Measurements from ENCODE around the gene DOCK4. TPM values are rescaled to one million over a fixed set of nuclear protein-coding genes. Genes with fewer than 3 reads are reported as not detected.

The DOCK4 gene
- total and polyA plus RNA-seq, 2 of the 8 experiments (the other 6 are each of a cell fraction or from before 2014, with no cell fraction given), result 5.1 to 23.6 TPM

- no peak overlapping the region for H3K14ac ChIP-seq (ENCODE audit: insufficient read length)
- H3K23me2 ChIP-seq (ENCODE audit: low read depth, low read length), result no peaks in the 10 kb centered on the region
- 62% methylated on average over 3 of the region's 3 CpGs; no CpG with 5 or more reads in 1 of the 2 experiments for WGBS, 2 experiments (ENCODE audit: extremely low coverage in 1 of 2, insufficient coverage in 1 of 2, insufficient read length in 1 of 2, insufficient replicate concordance in 2 of 2, low coverage in 1 of 2, low lambda C conversion rate in 2 of 2, missing lambda C conversion rate in 1 of 2)
- no peak overlapping the region for H2BK5ac ChIP-seq (ENCODE audit: low read depth, low read length)
- no peak overlapping the region for H3K18ac ChIP-seq (ENCODE audit: extremely low read depth, low read length)
- H4K8ac ChIP-seq (ENCODE audit: extremely low read depth, insufficient read depth, low read length), result no peak overlapping the region
- H2BK12ac ChIP-seq (ENCODE audit: low read depth, low read length), result no peak overlapping the region
- H3K4me1 ChIP-seq (replicated peaks in 1 of 4; ENCODE audit: control insufficient read depth in 3 of 4, insufficient read depth in 4 of 4, low read length in 3 of 4), result peaks cover 0 to 10% (median 3%) of the 10 kb centered on the region in 4 experiments; a peak in 5 of 7 replicates
- H3K27me3 ChIP-seq (replicated peaks in 1 of 4; ENCODE audit: control insufficient read depth in 3 of 4, extremely low read depth in 1 of 4, insufficient read depth in 3 of 4, low read length in 3 of 4), result no peaks in the 10 kb centered on the region
- no peak overlapping the region for H2BK120ac ChIP-seq (replicated peaks; ENCODE audit: low read depth, low read length)
- H3K79me1 ChIP-seq (ENCODE audit: low read depth, low read length), result no peaks in the 10 kb centered on the region
- no peak overlapping the region for H4K91ac ChIP-seq (replicated peaks; ENCODE audit: insufficient read length, low read length)
- H2AFZ ChIP-seq (ENCODE audit: low read length), result no peak overlapping the region
- no peak overlapping the region for H3K4me3 ChIP-seq (ENCODE audit: extremely low read depth in 1 of 4, insufficient read depth in 2 of 4, low read depth in 3 of 4, low read length in 4 of 4)
- H4K5ac ChIP-seq (ENCODE audit: insufficient read length, low read depth, low read length), result no peak overlapping the region
- no peak overlapping the region for H3K56ac ChIP-seq (replicated peaks; ENCODE audit: insufficient read length, low read depth, low read length)
- CTCF ChIA-PET (ENCODE audit: partially characterized antibody), result interaction anchor here (1.0 kb wide), 1 partner anchor 68 kb away, joined by 3 read pairs; no protein-coding TSS in a partner anchor
- H3K79me2 ChIP-seq (ENCODE audit: control insufficient read depth in 1 of 2, insufficient read depth in 2 of 2, low read length in 2 of 2), result no peaks in the 10 kb centered on the region
- no peaks in the 10 kb centered on the region for H4K20me1 ChIP-seq (replicated peaks in 1 of 2; ENCODE audit: control insufficient read depth in 1 of 2, insufficient read depth in 2 of 2, low read length in 2 of 2)
- FAIRE-seq, result no peak
- no peak overlapping the region for H2AK5ac ChIP-seq (ENCODE audit: low read depth, low read length)
- no peak overlapping the region for H3K23ac ChIP-seq (ENCODE audit: insufficient read length)
- H2BK20ac ChIP-seq (ENCODE audit: low read length), result no peak overlapping the region
- no peaks in the 10 kb centered on the region for H3K9me3 ChIP-seq (ENCODE audit: insufficient read depth in 2 of 2, low read depth in 1 of 2, low read length in 1 of 2)
- DNase-seq (ENCODE audit: low read depth in 1 of 2, low spot score in 2 of 2), result no peak
- peak overlapping the region; percentile 12 to 42; a peak in 2 of 4 replicates for H3K4me2 ChIP-seq (ENCODE audit: insufficient read depth in 1 of 2, low read depth in 2 of 2, low read length in 2 of 2)
- H3K9ac ChIP-seq (replicated peaks in 1 of 4; ENCODE audit: extremely low read depth in 1 of 4, low read depth in 3 of 4, low read length in 3 of 4), result no peak overlapping the region
- H3K27ac ChIP-seq (ENCODE audit: low read depth, low read length), result no peak overlapping the region
- POLR2A ChIA-PET (ENCODE audit: partially characterized antibody), result no interaction called here
- no peak overlapping the region for H2BK15ac ChIP-seq (ENCODE audit: low read length)
- TF ChIP-seq CTBP2 (IDR thresholded peaks at IDR 0.05; ENCODE audit: borderline replicate concordance, insufficient read depth, insufficient read length, low read length), result no peak
- TF ChIP-seq ASH2L (IDR thresholded peaks at IDR 0.05; ENCODE audit: low read length), result peak; percentile 18
- no peak for TF ChIP-seq SRF (IDR thresholded peaks at IDR 0.05; ENCODE audit: low read depth, low read length)
- TF ChIP-seq RNF2 (IDR thresholded peaks at IDR 0.05; ENCODE audit: borderline replicate concordance, low read depth, low read length, missing control alignments, poor library complexity, severe bottlenecking), result no peak
- peaks cover 0 to 6% (median 0%) of the 10 kb centered on the region in 4 experiments; a peak in 2 of 8 replicates for H3K36me3 ChIP-seq (ENCODE audit: control insufficient read depth in 2 of 4, insufficient read depth in 4 of 4, low read length in 3 of 4)
- H3K4ac ChIP-seq (replicated peaks; ENCODE audit: insufficient read length, low read depth, low read length), result no peak overlapping the region
Measured at GRCh38 chr7:111785076-111785475, 421.1 kb downstream of the DOCK4 start.

Measured in H1 (cell line).